Measurements from ENCODE around the gene KIAA1614. TPM values are rescaled to one million over a fixed set of nuclear protein-coding genes. Genes with fewer than 3 reads are reported as not detected.

The KIAA1614 gene
- total and polyA plus RNA-seq, 4 donors, result 2.1 to 6.4 (median 4.5) TPM

- Histone ChIP-seq H3K9me3 (ENCODE audit: control insufficient read depth in 4 of 4, insufficient read depth in 3 of 4, low read length in 3 of 4) (no peaks in the 10 kb centered on the region), H3K27me3 (ENCODE audit: control insufficient read depth in 3 of 3, insufficient read depth in 3 of 3, low read length in 2 of 3) (no peaks in the 10 kb centered on the region), H3K9ac (ENCODE audit: insufficient read depth in 1 of 2, low read length in 2 of 2) (no peak overlapping the region), H3K36me3 (ENCODE audit: control insufficient read depth in 4 of 4, insufficient read depth in 4 of 4, low read length in 4 of 4) (peaks cover 0 to 26% (median 3%) of the 10 kb centered on the region in 4 donors), H3K27ac (ENCODE audit: low read depth in 1 of 2, low read length in 1 of 2) (no peak overlapping the region), H3K4me1 (ENCODE audit: control insufficient read depth in 5 of 5, insufficient read depth in 5 of 5, low read length in 5 of 5) (peaks cover 0 to 2% (median 0%) of the 10 kb centered on the region in 5 donors), H3K4me3 (no peak overlapping the region)
- ATAC-seq (ENCODE audit: insufficient read depth, low FRiP score), result no peak
- 70 to 71% methylated on average over 6 of the region's 6 CpGs for WGBS, 2 donors
- TF ChIP-seq CTCF (IDR thresholded peaks at IDR 0.05; ENCODE audit: control extremely low read depth, extremely low read depth), result no peak
- peak in 2 of 3 donors; percentile 71 to 74 for DNase-seq
Measured at GRCh38 chr1:180881806-180882509, 30.7 kb upstream of the KIAA1614 start.

DNA sequence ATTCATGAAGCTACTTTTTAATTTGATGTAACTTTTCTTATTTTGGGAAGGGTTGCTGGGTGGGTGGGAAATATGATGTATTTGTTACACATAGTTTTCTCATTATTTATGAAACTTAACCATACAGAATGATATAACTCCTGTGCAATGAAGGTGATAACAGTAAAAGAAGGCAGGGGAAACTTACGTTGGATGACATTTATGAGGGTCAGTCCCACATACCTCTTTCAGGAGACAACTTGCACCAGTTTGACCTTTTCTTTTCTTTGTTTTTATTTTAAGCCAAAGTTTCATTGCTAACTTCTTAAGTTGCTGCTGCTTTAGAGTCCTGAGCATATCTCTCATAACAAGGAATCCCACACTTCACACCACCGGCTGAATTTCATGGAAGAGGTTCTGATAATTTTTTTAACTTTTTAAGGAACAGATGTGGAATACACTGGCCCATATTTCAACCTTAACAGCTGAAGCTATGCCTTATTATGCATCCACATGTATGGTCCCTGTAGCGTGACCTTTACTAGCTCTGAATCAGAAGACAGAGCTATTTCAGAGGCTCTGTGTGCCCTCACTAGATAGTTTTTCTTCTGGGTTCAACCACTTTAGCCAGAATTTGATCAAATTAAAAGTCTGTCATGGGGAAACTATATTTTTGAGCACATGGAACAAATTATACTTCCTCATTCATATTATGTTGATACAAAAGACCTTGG lies 28.0 kb upstream of the KIAA1614 start:
- DNase-seq (no peak), ATAC-seq (ENCODE audit: insufficient read depth, low FRiP score) (no peak)
- H3K36me3 ChIP-seq (ENCODE audit: control insufficient read depth in 4 of 4, insufficient read depth in 4 of 4, low read length in 4 of 4), result peaks cover 0 to 19% (median under 1%) of the 10 kb centered on the region in 4 donors
- 93 to 95% methylated on average over 3 of the region's 3 CpGs for whole genome bisulfite sequencing, 2 donors
- no peak for TF ChIP-seq CTCF (IDR thresholded peaks at IDR 0.05; ENCODE audit: control extremely low read depth, extremely low read depth)
- no peak overlapping the region for H3K9ac ChIP-seq (ENCODE audit: insufficient read depth in 1 of 2, low read length in 2 of 2)
- no peaks in the 10 kb centered on the region for H3K9me3 ChIP-seq (ENCODE audit: control insufficient read depth in 4 of 4, insufficient read depth in 3 of 4, low read length in 3 of 4)
- H3K4me1 ChIP-seq (ENCODE audit: control insufficient read depth in 5 of 5, insufficient read depth in 5 of 5, low read length in 5 of 5), result no peaks in the 10 kb centered on the region
- H3K4me3 ChIP-seq, result no peak overlapping the region
- no peaks in the 10 kb centered on the region for H3K27me3 ChIP-seq (ENCODE audit: control insufficient read depth in 3 of 3, insufficient read depth in 3 of 3, low read length in 2 of 3)
- no peak overlapping the region for H3K27ac ChIP-seq (ENCODE audit: low read depth in 1 of 2, low read length in 1 of 2)

DNA sequence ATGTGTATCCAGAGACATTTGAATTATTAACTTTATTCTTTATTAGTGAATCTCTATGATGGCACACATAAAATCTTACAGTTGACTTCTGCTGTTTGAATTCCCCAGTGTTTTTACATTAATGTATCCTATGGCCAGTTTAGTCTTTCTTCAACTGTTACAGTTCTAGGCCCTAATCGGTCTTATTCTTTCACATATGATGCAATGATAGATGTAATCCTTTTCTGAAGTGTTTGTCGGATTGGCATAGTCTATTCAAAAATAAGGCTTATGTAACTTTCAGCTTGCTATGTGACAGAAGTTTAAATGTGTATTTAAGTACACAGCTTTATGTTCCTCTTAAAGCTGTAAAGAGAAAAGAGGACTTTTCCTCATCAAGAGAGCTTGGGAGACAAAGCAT lies 26.4 kb upstream of the KIAA1614 start:
- no peak for TF ChIP-seq CTCF (IDR thresholded peaks at IDR 0.05; ENCODE audit: control extremely low read depth, extremely low read depth)
- no peak overlapping the region for H3K27ac ChIP-seq (ENCODE audit: low read depth in 1 of 2, low read length in 1 of 2)
- H3K4me3 ChIP-seq, result no peak overlapping the region
- H3K27me3 ChIP-seq (ENCODE audit: control insufficient read depth in 3 of 3, insufficient read depth in 3 of 3, low read length in 2 of 3), result no peaks in the 10 kb centered on the region
- H3K9me3 ChIP-seq (ENCODE audit: control insufficient read depth in 4 of 4, insufficient read depth in 3 of 4, low read length in 3 of 4), result no peaks in the 10 kb centered on the region
- WGBS, 2 donors, result 72 to 76% methylated on average over 2 of the region's 2 CpGs
- no peak for ATAC-seq (ENCODE audit: insufficient read depth, low FRiP score)
- peaks cover 0 to 19% (median 0%) of the 10 kb centered on the region in 4 donors for H3K36me3 ChIP-seq (ENCODE audit: control insufficient read depth in 4 of 4, insufficient read depth in 4 of 4, low read length in 4 of 4)
- no peaks in the 10 kb centered on the region for H3K4me1 ChIP-seq (ENCODE audit: control insufficient read depth in 5 of 5, insufficient read depth in 5 of 5, low read length in 5 of 5)
- no peak overlapping the region for H3K9ac ChIP-seq (ENCODE audit: insufficient read depth in 1 of 2, low read length in 2 of 2)
- DNase-seq, result no peak
